Measurements from ENCODE around the gene RAB6B.

The RAB6B gene

DNA sequence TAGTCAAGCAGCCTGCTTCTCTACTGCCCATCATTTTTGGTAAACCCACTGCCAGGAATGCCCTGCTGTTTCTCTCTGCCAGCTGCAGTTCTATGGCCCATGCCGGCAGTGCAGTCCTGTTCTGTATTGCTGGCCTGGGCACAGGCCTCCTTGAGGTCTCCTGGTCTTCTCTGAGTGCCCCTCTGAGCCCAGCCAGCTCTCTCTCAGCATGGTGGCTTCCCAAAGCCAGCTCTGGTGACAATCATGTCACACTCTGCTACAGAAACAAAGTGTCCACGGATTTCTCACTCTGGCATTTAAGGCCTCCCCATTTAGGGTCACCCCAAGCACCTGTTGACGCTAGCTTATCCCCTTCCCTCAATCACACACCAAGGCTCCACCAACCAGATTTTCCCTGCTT is 65.6 kb downstream of the RAB6B start:
- no peak for TF ChIP-seq POLR2A (IDR thresholded peaks at IDR 0.05; ENCODE audit: extremely low read depth, insufficient read length)
- TF ChIP-seq, protein P1, sequence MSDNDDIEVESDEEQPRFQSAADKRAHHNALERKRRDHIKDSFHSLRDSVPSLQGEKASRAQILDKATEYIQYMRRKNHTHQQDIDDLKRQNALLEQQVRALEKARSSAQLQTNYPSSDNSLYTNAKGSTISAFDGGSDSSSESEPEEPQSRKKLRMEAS (IDR thresholded peaks at IDR 0.05; ENCODE audit: low read depth, low read length) = no peak
- no peak for TF ChIP-seq MYC (IDR thresholded peaks at IDR 0.05; ENCODE audit: low read depth, low read length)
- TF ChIP-seq, protein P2, sequence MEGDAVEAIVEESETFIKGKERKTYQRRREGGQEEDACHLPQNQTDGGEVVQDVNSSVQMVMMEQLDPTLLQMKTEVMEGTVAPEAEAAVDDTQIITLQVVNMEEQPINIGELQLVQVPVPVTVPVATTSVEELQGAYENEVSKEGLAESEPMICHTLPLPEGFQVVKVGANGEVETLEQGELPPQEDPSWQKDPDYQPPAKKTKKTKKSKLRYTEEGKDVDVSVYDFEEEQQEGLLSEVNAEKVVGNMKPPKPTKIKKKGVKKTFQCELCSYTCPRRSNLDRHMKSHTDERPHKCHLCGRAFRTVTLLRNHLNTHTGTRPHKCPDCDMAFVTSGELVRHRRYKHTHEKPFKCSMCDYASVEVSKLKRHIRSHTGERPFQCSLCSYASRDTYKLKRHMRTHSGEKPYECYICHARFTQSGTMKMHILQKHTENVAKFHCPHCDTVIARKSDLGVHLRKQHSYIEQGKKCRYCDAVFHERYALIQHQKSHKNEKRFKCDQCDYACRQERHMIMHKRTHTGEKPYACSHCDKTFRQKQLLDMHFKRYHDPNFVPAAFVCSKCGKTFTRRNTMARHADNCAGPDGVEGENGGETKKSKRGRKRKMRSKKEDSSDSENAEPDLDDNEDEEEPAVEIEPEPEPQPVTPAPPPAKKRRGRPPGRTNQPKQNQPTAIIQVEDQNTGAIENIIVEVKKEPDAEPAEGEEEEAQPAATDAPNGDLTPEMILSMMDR (IDR thresholded peaks at IDR 0.05; ENCODE audit: low read depth, low read length) = no peak

DNA sequence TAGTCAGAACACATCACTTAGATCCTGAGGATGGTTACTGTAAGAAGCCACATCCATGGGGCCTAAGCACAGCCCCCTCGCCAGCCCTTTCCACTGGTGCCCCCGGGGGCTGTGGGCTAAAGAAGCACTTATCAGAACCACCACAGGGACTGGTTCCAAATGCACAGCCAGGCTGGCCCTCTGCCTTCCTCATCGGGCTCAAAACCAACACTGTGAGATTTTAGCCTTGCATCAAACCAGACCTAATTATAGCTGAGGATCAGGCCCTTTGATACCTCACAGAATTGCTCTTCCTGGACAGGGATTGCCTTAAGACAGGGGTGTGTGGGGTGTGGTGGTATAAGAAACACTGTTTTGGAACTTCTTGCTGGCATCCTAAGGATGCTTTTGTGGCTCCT is 66.4 kb downstream of the RAB6B start:
- DNase-seq (ENCODE audit: low read depth) = no peak
- TF ChIP-seq POLR2A (IDR thresholded peaks at IDR 0.05; ENCODE audit: extremely low read depth, insufficient read length) = no peak
- TF ChIP-seq MYC (IDR thresholded peaks at IDR 0.05; ENCODE audit: low read depth, low read length) = no peak
- TF ChIP-seq, protein P2 (IDR thresholded peaks at IDR 0.05; ENCODE audit: low read depth, low read length) = no peak
- TF ChIP-seq, protein P1 (IDR thresholded peaks at IDR 0.05; ENCODE audit: low read depth, low read length) = no peak
- H3K4me3 ChIP-seq (ENCODE audit: low read depth, low read length) = no peak overlapping the region

More for the DNA sequence above, 65.6 kb downstream of the RAB6B start:
- no peak overlapping the region for H3K4me3 ChIP-seq (ENCODE audit: low read depth, low read length)
- DNase-seq (ENCODE audit: low read depth) = no peak

DNA sequence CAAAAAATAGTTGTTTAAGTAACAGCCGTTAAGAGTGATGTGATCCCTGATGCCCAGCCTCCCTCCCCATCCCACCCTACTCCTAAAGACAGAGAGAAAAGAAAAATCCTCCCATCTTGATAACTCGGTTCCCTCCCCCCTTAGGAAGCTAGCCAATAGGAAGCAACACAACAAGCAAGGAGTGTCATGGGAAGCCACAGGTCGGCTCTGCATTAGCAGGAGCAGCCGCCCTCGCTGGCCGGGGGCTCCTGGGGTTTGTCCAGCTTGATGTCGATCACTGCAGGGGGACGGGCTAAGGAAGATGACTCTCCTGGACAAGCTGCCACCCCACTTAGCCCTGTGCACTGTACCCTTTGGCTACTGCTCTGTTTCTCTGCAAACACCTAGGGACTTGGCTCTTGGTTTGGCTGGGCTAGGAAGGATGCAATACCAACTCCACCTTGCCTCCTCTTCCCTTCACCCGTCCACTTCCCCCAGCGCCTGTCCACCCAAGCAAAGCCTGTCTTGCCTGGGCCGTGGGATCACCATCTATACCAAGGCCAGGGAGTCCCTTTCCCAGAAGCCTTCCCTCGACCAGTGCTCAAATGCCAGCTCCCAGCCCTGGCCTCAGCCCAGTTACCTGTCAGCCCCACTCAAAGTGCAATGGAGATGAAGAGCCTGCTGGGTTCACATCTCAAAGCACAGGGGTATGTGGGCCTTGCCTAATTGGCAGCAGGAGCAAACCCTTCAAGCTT is 66.9 kb downstream of the RAB6B start:
- no peak for DNase-seq (ENCODE audit: low read depth)
- TF ChIP-seq MYC (IDR thresholded peaks at IDR 0.05; ENCODE audit: low read depth, low read length) (no peak), POLR2A (IDR thresholded peaks at IDR 0.05; ENCODE audit: extremely low read depth, insufficient read length) (no peak)
- TF ChIP-seq, protein P2 (IDR thresholded peaks at IDR 0.05; ENCODE audit: low read depth, low read length) = no peak
- TF ChIP-seq, protein P1 (IDR thresholded peaks at IDR 0.05; ENCODE audit: low read depth, low read length) = no peak
- H3K4me3 ChIP-seq (ENCODE audit: low read depth, low read length) = no peak overlapping the region

DNA sequence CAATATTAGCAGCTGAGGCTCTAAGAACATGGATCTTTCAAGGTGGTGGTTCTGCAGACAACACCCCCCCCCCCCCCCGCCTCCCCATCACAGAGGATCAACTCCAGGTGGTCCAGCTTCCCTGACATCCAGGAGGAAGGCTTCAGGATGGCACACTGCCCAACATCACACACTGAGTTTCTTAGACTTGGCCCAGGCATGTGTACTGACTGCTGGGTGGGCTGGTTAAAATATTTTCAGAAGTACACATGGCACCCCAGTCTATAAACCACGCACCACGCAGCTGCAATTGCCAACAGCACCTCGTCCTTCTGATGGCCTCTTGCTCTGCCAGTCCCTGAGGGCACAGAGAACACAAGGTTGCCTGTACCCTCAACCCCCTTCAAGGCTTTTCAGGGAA is 68.0 kb downstream of the RAB6B start:
- H3K4me3 ChIP-seq (ENCODE audit: low read depth, low read length) = no peak overlapping the region
- no peak for DNase-seq (ENCODE audit: low read depth)
- TF ChIP-seq POLR2A (IDR thresholded peaks at IDR 0.05; ENCODE audit: extremely low read depth, insufficient read length) (no peak), MYC (IDR thresholded peaks at IDR 0.05; ENCODE audit: low read depth, low read length) (no peak)
- TF ChIP-seq, protein P1 (IDR thresholded peaks at IDR 0.05; ENCODE audit: low read depth, low read length) = no peak
- TF ChIP-seq, protein P2 (IDR thresholded peaks at IDR 0.05; ENCODE audit: low read depth, low read length) = no peak

DNA sequence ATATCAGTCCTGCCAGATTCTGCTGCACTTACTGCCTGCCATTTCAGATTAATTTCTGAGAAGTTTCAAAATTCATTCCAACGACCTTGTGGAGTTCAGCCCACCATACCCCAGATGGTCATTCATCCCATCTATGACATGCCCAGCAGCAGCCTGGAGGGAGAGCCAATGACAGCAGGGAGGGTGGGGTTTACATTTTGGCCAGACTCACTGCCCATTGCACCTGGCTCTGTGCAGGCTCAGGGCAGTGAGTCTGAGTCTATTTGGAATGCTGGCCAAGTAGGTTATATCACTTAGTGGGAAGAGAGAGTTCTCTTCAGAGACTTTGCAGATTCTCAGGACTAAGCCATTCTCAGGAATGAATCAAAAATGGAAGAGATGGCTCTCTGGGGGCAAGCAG is 68.5 kb downstream of the RAB6B start:
- no peak overlapping the region for H3K4me3 ChIP-seq (ENCODE audit: low read depth, low read length)
- no peak for DNase-seq (ENCODE audit: low read depth)
- TF ChIP-seq, protein P2 (IDR thresholded peaks at IDR 0.05; ENCODE audit: low read depth, low read length) = no peak
- TF ChIP-seq POLR2A (IDR thresholded peaks at IDR 0.05; ENCODE audit: extremely low read depth, insufficient read length) = no peak
- TF ChIP-seq, protein P1 (IDR thresholded peaks at IDR 0.05; ENCODE audit: low read depth, low read length) = no peak
- no peak for TF ChIP-seq MYC (IDR thresholded peaks at IDR 0.05; ENCODE audit: low read depth, low read length)

Measured in NB4 (cell line).